ENCODE measurements around the gene POLE4.
A peak's percentile ranks its signal among the peaks of the same experiment; 100 is the strongest.

The POLE4 gene

GRCh38 chr2:75003276-75003675, 44.8 kb downstream of the POLE4 start:
- DNase-seq, result no peak

GRCh38 chr2:75003773-75004172, 45.3 kb downstream of the POLE4 start:
- no peak for DNase-seq

- no peak for DNase-seq
Observed at GRCh38 chr2:75006041-75006440, 47.6 kb downstream of the POLE4 start.

- no peak for DNase-seq
Observed at GRCh38 chr2:75007061-75007460, 48.6 kb downstream of the POLE4 start.

- DNase-seq, result peak; percentile 76
Observed at GRCh38 chr2:75007819-75008218, 49.4 kb downstream of the POLE4 start.

- no peak for DNase-seq
Observed at GRCh38 chr2:75010571-75010970, 52.1 kb downstream of the POLE4 start.

- DNase-seq, result no peak
Observed at GRCh38 chr2:75012080-75012479, 53.6 kb downstream of the POLE4 start.

- no peak for DNase-seq
Observed at GRCh38 chr2:75018162-75018561, 59.7 kb downstream of the POLE4 start.
